ENCODE data around the gene ZNF580. TPM values are rescaled to one million over a fixed set of nuclear protein-coding genes. Genes with fewer than 3 reads are reported as not detected.
A peak's percentile ranks its signal among the peaks of the same experiment; 100 is the strongest.

The ZNF580 gene
- total RNA-seq, 2 donors from 2014 or later, result 49.7 to 70.5 TPM

DNA sequence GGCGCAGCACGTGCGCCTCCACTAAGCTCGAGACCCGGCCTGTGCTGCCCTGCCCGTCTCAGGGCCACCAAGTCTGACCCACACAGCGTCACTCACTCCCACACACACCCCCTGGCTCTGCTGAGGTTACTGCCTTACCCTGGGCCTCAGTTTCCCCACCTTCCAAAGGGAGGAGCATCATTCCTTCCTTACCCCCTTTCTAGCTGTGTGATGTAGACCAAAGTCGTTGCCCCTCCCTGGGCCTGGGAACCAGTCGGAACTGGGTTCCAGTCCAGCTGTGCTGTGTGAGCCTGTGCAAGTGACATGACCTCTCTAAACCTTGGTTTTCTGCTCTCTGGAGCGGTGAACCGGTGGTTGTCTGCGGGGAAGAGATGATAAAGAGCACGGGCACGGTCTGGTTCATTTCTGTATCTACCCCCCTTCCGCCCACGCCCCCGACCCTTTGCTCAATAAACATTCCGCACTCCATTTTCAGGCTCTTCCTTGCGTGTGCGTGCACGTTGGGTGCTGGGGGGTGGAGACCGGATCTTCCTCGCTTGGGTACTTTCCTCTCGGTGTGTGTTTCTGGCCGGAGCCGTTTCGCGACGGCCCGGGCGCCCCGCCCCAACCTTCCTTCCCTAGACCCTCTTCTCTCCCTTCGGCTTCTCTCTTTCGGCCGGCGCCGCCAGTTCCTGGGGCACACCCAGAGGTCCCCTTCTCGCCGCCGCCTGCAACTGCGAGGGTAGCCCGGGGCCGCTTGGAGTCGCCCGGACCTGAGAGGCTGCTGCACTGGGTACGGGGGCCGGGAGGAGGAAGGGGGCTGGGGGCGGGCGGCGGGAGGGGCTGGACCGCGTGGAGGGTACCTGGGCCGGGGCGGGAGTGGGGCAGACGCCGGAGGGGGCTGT, 2.4 kb downstream of the ZNF580 start, which contains the start of gene ZNF581:
Gene ZNF581 (plus strand): TSS at position 647 of the 884 bp plus-strand sequence. CDS start 923 bp downstream, outside the sequence.
- Histone ChIP-seq H3K36me3 (no peaks in the 10 kb centered on the region), H3K9me3 (no peaks in the 10 kb centered on the region), H3K4me1 (replicated peaks) (peaks cover 33% of the 10 kb centered on the region), H3K27me3 (replicated peaks; ENCODE audit: insufficient read depth) (no peaks in the 10 kb centered on the region), H3K27ac (peak within 1 kb of the TSS; percentile 93 to 95), H3K4me3 (peak within 1 kb of the TSS; percentile 85 to 91)
- 3% methylated on average over 53 of the region's 56 CpGs for WGBS
- DNase-seq (ENCODE audit: low spot score), result peak; percentile 56
- TF ChIP-seq, protein P1, sequence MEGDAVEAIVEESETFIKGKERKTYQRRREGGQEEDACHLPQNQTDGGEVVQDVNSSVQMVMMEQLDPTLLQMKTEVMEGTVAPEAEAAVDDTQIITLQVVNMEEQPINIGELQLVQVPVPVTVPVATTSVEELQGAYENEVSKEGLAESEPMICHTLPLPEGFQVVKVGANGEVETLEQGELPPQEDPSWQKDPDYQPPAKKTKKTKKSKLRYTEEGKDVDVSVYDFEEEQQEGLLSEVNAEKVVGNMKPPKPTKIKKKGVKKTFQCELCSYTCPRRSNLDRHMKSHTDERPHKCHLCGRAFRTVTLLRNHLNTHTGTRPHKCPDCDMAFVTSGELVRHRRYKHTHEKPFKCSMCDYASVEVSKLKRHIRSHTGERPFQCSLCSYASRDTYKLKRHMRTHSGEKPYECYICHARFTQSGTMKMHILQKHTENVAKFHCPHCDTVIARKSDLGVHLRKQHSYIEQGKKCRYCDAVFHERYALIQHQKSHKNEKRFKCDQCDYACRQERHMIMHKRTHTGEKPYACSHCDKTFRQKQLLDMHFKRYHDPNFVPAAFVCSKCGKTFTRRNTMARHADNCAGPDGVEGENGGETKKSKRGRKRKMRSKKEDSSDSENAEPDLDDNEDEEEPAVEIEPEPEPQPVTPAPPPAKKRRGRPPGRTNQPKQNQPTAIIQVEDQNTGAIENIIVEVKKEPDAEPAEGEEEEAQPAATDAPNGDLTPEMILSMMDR (IDR thresholded peaks at IDR 0.05), result peak in 1 of 4 experiments; percentile 9
- TF ChIP-seq POLR2A (IDR thresholded peaks at IDR 0.05) (no peak), POLR2AphosphoS5 (IDR thresholded peaks at IDR 0.05) (peak; percentile 86)
- intact Hi-C loops (cut with DNase I), result no loop called here

DNA sequence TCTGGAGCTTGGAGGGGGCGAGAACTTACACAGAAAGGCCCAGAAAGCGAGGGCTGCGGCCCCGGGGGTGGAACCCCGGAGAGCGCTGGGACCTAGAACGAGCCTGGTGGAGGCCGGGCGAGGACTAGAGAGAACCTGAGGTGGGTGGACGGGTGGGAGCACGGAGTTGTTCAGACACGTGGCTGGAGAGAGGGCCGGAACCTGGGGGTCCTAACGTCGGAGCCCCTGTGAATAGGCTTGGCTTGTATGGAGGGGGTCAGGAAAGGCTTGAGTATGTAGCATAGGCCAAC, 3.0 kb downstream of the ZNF580 start:
- Histone ChIP-seq H3K27me3 (replicated peaks; ENCODE audit: insufficient read depth) (no peaks in the 10 kb centered on the region), H3K4me3 (peak overlapping the region; percentile 85 to 91), H3K4me1 (replicated peaks) (peaks cover 37% of the 10 kb centered on the region), H3K27ac (peak overlapping the region; percentile 93 to 95), H3K36me3 (no peaks in the 10 kb centered on the region), H3K9me3 (no peaks in the 10 kb centered on the region)
- intact Hi-C loops (cut with DNase I), result no loop called here
- DNase-seq (ENCODE audit: low spot score), result no peak
- no peak for TF ChIP-seq POLR2AphosphoS5 (IDR thresholded peaks at IDR 0.05)
- TF ChIP-seq, protein P1 (IDR thresholded peaks at IDR 0.05), result no peak
- TF ChIP-seq POLR2A (IDR thresholded peaks at IDR 0.05), result no peak
- WGBS, result 2% methylated on average over 15 of the region's 15 CpGs

DNA sequence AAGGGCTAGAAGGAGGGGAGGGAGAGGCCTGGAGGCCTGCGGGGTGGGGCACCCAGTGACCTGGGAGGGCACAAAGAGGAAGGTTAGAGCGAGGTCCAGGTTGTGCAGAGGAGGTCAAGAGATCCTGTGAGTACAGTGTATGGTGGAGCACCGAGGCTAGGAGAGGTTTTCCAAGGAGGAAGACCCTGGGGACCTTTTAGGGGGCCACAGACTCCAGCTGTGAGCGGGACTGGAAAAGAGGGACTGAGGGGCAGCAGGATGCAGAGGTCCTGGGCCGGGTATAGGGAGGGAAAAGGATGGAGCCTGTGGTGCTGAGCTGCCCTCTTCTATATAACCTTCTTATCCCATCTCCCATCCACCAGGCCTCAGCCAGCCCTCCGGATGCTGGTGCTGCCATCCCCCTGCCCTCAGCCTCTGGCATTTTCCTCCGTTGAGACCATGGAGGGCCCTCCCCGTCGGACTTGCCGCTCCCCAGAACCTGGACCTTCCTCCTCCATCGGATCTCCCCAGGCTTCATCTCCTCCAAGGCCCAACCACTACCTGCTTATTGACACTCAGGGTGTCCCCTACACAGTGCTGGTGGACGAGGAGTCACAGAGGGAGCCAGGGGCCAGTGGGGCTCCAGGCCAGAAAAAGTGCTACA, 3.5 kb downstream of the ZNF580 start:
- 39% methylated on average over 12 of the region's 12 CpGs for WGBS
- no peak for DNase-seq (ENCODE audit: low spot score)
- TF ChIP-seq POLR2AphosphoS5 (IDR thresholded peaks at IDR 0.05), result no peak
- no peak for TF ChIP-seq POLR2A (IDR thresholded peaks at IDR 0.05)
- TF ChIP-seq, protein P1 (IDR thresholded peaks at IDR 0.05), result no peak
- peaks cover 38% of the 10 kb centered on the region for H3K4me1 ChIP-seq (replicated peaks)
- no peaks in the 10 kb centered on the region for H3K9me3 ChIP-seq
- peak overlapping the region; percentile 85 to 91 for H3K4me3 ChIP-seq
- H3K36me3 ChIP-seq, result no peaks in the 10 kb centered on the region
- H3K27me3 ChIP-seq (replicated peaks; ENCODE audit: insufficient read depth), result no peaks in the 10 kb centered on the region
- intact Hi-C loops (cut with DNase I), result no loop called here
- peak overlapping the region; percentile 93 to 95 for H3K27ac ChIP-seq

- no peak for DNase-seq (ENCODE audit: low spot score)
- TF ChIP-seq POLR2AphosphoS5 (IDR thresholded peaks at IDR 0.05), result no peak
- no peak for TF ChIP-seq POLR2A (IDR thresholded peaks at IDR 0.05)
- TF ChIP-seq, protein P1 (IDR thresholded peaks at IDR 0.05), result no peak
- H3K4me1 ChIP-seq (replicated peaks), result peaks cover 35% of the 10 kb centered on the region
- intact Hi-C loops (cut with DNase I), result no loop called here
- 79% methylated on average over 28 of the region's 28 CpGs for WGBS
- H3K9me3 ChIP-seq, result no peaks in the 10 kb centered on the region
- H3K36me3 ChIP-seq, result no peaks in the 10 kb centered on the region
- no peak overlapping the region for H3K27ac ChIP-seq
- no peaks in the 10 kb centered on the region for H3K27me3 ChIP-seq (replicated peaks; ENCODE audit: insufficient read depth)
- H3K4me3 ChIP-seq, result no peak overlapping the region
Observed at GRCh38 chr19:55644842-55645511, 4.2 kb downstream of the ZNF580 start.

Measured in prostate gland (tissue), 2 donors.